Measurements from ENCODE around the gene PTPRA. TPM values are rescaled to one million over a fixed set of nuclear protein-coding genes. Genes with fewer than 3 reads are reported as not detected.

PTPRA gene
- total and polyA plus RNA-seq, 8 donors: 6.8 to 29.1 (median 18.2) TPM

- no peak for DNase-seq
- peak in 2 of 4 donors; percentile 18 to 59 for ATAC-seq
- Histone ChIP-seq H3K4me3 (no peak overlapping the region), H3K4me1 (no peaks in the 10 kb centered on the region), H3K27ac (no peak overlapping the region), H3K9me3 (no peaks in the 10 kb centered on the region), H3K36me3 (peaks cover 4 to 22% (median 7%) of the 10 kb centered on the region in 3 donors), H3K27me3 (no peaks in the 10 kb centered on the region)
- no peak for FAIRE-seq
- intact Hi-C loops (cut with DNase I): no loop called here
- no peak for TF ChIP-seq CTCF (IDR thresholded peaks at IDR 0.05)
- WGBS, 2 donors: 88 to 90% methylated on average over 2 of the region's 2 CpGs
Observed at GRCh38 chr20:2986466-2986865, 113.2 kb downstream of the PTPRA start.

- no peaks in the 10 kb centered on the region for H3K4me1 ChIP-seq
- intact Hi-C loops (cut with DNase I): no loop called here
- no peak overlapping the region for H3K4me3 ChIP-seq
- 88 to 93% methylated on average over 5 of the region's 5 CpGs for WGBS, 2 donors
- no peak for FAIRE-seq
- H3K36me3 ChIP-seq: peaks cover 4 to 26% (median 7%) of the 10 kb centered on the region in 3 donors
- no peaks in the 10 kb centered on the region for H3K27me3 ChIP-seq
- H3K9me3 ChIP-seq: no peaks in the 10 kb centered on the region
- no peak for DNase-seq
- no peak for TF ChIP-seq CTCF (IDR thresholded peaks at IDR 0.05)
- ATAC-seq: no peak
- no peak overlapping the region for H3K27ac ChIP-seq
Observed at GRCh38 chr20:2987861-2988260, 114.6 kb downstream of the PTPRA start.

DNA sequence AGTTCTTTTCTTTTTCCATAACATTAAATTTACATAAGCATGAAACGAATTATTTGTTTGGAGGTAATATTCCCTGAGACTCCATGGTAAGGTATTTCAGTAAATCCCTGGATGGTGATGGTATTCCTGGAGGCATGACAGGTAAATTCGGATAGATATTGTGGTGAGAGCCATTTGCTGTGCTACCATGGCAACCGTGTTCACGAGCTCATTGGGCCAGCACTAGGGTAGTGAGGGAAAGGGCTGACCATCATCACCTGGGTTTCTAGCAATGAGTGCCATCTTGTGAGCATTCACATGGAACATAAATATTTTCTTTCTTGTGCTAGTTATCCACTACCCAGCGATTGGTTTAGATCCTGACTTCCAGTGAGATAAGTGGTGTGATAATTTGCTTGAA, 118.3 kb downstream of the PTPRA start:
- Histone ChIP-seq H3K36me3 (peaks cover 4 to 26% (median 7%) of the 10 kb centered on the region in 3 donors), H3K9me3 (no peaks in the 10 kb centered on the region)
- 83 to 89% methylated on average over 5 of the region's 5 CpGs for WGBS, 2 donors

GRCh38 chr20:2993250-2993649, 120.0 kb downstream of the PTPRA start:
- FAIRE-seq (no peak), ATAC-seq (no peak), DNase-seq (no peak)
- intact Hi-C loops (cut with DNase I): no loop called here
- Histone ChIP-seq H3K4me1 (no peaks in the 10 kb centered on the region), H3K27me3 (no peaks in the 10 kb centered on the region), H3K4me3 (no peak overlapping the region), H3K9me3 (no peaks in the 10 kb centered on the region), H3K36me3 (peaks cover 4 to 13% (median 6%) of the 10 kb centered on the region in 3 donors), H3K27ac (no peak overlapping the region)
- TF ChIP-seq CTCF (IDR thresholded peaks at IDR 0.05): no peak
- 94 to 95% methylated on average over 2 of the region's 2 CpGs for WGBS, 2 donors

More for the DNA sequence above, 118.3 kb downstream of the PTPRA start:
- H3K4me1 ChIP-seq: no peaks in the 10 kb centered on the region
- no peaks in the 10 kb centered on the region for H3K27me3 ChIP-seq
- intact Hi-C loops (cut with DNase I): no loop called here
- H3K4me3 ChIP-seq: no peak overlapping the region
- FAIRE-seq (no peak), DNase-seq (no peak), ATAC-seq (no peak)
- no peak overlapping the region for H3K27ac ChIP-seq
- no peak for TF ChIP-seq CTCF (IDR thresholded peaks at IDR 0.05)

- FAIRE-seq: no peak
- no peak for DNase-seq
- Histone ChIP-seq H3K36me3 (peaks cover 0 to 6% (median 0%) of the 10 kb centered on the region in 3 donors), H3K4me1 (no peaks in the 10 kb centered on the region), H3K4me3 (no peak overlapping the region), H3K27me3 (no peaks in the 10 kb centered on the region), H3K9me3 (no peaks in the 10 kb centered on the region), H3K27ac (no peak overlapping the region)
- no peak for ATAC-seq
- WGBS, 2 donors: 57 to 69% methylated on average over 2 of the region's 2 CpGs
- intact Hi-C loops (cut with DNase I): no loop called here
- no peak for TF ChIP-seq CTCF (IDR thresholded peaks at IDR 0.05)
Observed at GRCh38 chr20:2995796-2996195, 122.5 kb downstream of the PTPRA start.

Measured in pancreas (tissue), 10 donors.